HFFc6 (cell line): ENCODE data around the gene HOMER3. TPM values are rescaled to one million over a fixed set of nuclear protein-coding genes. Genes with fewer than 3 reads are reported as not detected.

Experiments
- DNase-seq: peaks from one replicate; pipeline ENCODE4 v3.0.0-alpha.2; 2018
- H3K27ac Mint-ChIP-seq: 2 replicates; pipeline ENCODE4 v1.8.0; 2020; ENCODE audit warnings: mild to moderate bottlenecking, mixed read lengths
- H3K27me3 Mint-ChIP-seq: 2 replicates; pipeline ENCODE4 v1.8.0; 2021; ENCODE audit warnings: mild to moderate bottlenecking, moderate library complexity, mixed read lengths; ENCODE audit not compliant: insufficient read depth
- H3K36me3 Mint-ChIP-seq: 2 replicates; pipeline ENCODE4 v1.8.0; 2021; ENCODE audit warnings: low read depth, mixed read lengths
- H3K4me1 Mint-ChIP-seq: 2 replicates; pipeline ENCODE4 v1.8.0; 2020; ENCODE audit warnings: low read depth, mixed read lengths
- H3K4me3 Mint-ChIP-seq: 2 replicates; pipeline ENCODE4 v1.8.0; 2020; ENCODE audit warnings: mild to moderate bottlenecking, moderate library complexity, mixed read lengths
- H3K9me3 Mint-ChIP-seq: 2 replicates; pipeline ENCODE4 v1.8.0; 2020; ENCODE audit warnings: mild to moderate bottlenecking, mixed read lengths
- CTCF ChIP-seq: fragments of 200-600 bp; sonication (generic); IDR thresholded peaks from 2 replicates; pipeline ENCODE4 v1.5.0; 2021; ENCODE audit warnings: antibody characterized with exemption, mild to moderate bottlenecking
- total RNA-seq, 6 experiments: library from RNA; stranded (reverse); fragmentation: NEBNext Ultra II Directional; extraction: Animal tissue kit (Norgen Biotek cat#: 25700); gene quantifications; 2 replicates in 1 of 6; 3 replicates in 5 of 6; pipeline ENCODE4 v1.2.3, GENCODE V29; 2021

HOMER3 gene
- total RNA-seq, 6 experiments from 2014 or later = 68.1 to 89.1 (median 77.9) TPM

GRCh38 chr19:18972851-18973250 is 31.8 kb upstream of the HOMER3 start:
- Mint-ChIP-seq H3K36me3 (peaks cover 4% of the 10 kb centered on the region), H3K27me3 (peaks cover 2% of the 10 kb centered on the region), H3K4me1 (peaks cover 42% of the 10 kb centered on the region), H3K9me3 (peaks cover 4% of the 10 kb centered on the region; the same call in 1 of the 2 replicates), H3K27ac (peak overlapping the region; percentile 60; the same call in 1 of the 2 replicates), H3K4me3 (no peak overlapping the region)
- DNase-seq = no peak
- no peak for TF ChIP-seq CTCF

GRCh38 chr19:18972301-18972811 is 31.3 kb upstream of the HOMER3 start:
- Mint-ChIP-seq H3K27me3 (peaks cover 2% of the 10 kb centered on the region), H3K9me3 (peaks cover 4% of the 10 kb centered on the region; the same call in 1 of the 2 replicates), H3K4me3 (peak overlapping the region; percentile 68), H3K4me1 (peaks cover 45% of the 10 kb centered on the region), H3K27ac (peak overlapping the region; percentile 60), H3K36me3 (peaks cover 4% of the 10 kb centered on the region)
- no peak for DNase-seq
- no peak for TF ChIP-seq CTCF

GRCh38 chr19:18969931-18970659 is 29.1 kb upstream of the HOMER3 start:
- Mint-ChIP-seq H3K9me3 (peaks cover 4% of the 10 kb centered on the region; the same call in 1 of the 2 replicates), H3K4me1 (peaks cover 45% of the 10 kb centered on the region), H3K36me3 (peaks cover 4% of the 10 kb centered on the region), H3K4me3 (peak overlapping the region; percentile 34), H3K27me3 (peaks cover 2% of the 10 kb centered on the region), H3K27ac (peak overlapping the region; percentile 64)
- TF ChIP-seq CTCF = no peak
- DNase-seq = no peak

- Mint-ChIP-seq H3K27me3 (peaks cover 2% of the 10 kb centered on the region), H3K4me3 (no peak overlapping the region), H3K36me3 (peaks cover 4% of the 10 kb centered on the region), H3K27ac (peak overlapping the region; percentile 48; the same call in 1 of the 2 replicates), H3K9me3 (peaks cover 4% of the 10 kb centered on the region; the same call in 1 of the 2 replicates), H3K4me1 (peaks cover 33% of the 10 kb centered on the region)
- TF ChIP-seq CTCF = no peak
- no peak for DNase-seq
Measured at GRCh38 chr19:18967358-18968146, 26.5 kb upstream of the HOMER3 start.

- H3K27me3 Mint-ChIP-seq = peaks cover 4% of the 10 kb centered on the region
- H3K36me3 Mint-ChIP-seq = peaks cover 4% of the 10 kb centered on the region
- peaks cover 4% of the 10 kb centered on the region; the same call in 1 of the 2 replicates for H3K9me3 Mint-ChIP-seq
- no peak overlapping the region for H3K4me3 Mint-ChIP-seq
- H3K27ac Mint-ChIP-seq = no peak overlapping the region
- peaks cover 25% of the 10 kb centered on the region for H3K4me1 Mint-ChIP-seq
- no peak for DNase-seq
- no peak for TF ChIP-seq CTCF
Measured at GRCh38 chr19:18966307-18966706, 25.3 kb upstream of the HOMER3 start.
